ENCODE measurements around the gene ADGRF3.

GRCh38 chr2:26314243-26314642, 32.3 kb downstream of the ADGRF3 start:
- no peak for TF ChIP-seq CTCF (IDR thresholded peaks at IDR 0.05; ENCODE audit: low read length)
- TF ChIP-seq EZH2 (IDR thresholded peaks at IDR 0.05; ENCODE audit: borderline replicate concordance, low read length) = no peak

Data from OCI-LY1 (cell line).